Activated T-cell treated with anti-CD3 and anti-CD28 coated beads, Interleukin-2, amount 50 U/mL, for 48 hours (primary cell): ENCODE data around the gene DLG5.

ENCODE experiments used
- DNase-seq, 2 experiments: peaks; one replicate each; pipeline ENCODE4 v3.0.0-alpha.2; 2020

The DLG5 gene, protein sequence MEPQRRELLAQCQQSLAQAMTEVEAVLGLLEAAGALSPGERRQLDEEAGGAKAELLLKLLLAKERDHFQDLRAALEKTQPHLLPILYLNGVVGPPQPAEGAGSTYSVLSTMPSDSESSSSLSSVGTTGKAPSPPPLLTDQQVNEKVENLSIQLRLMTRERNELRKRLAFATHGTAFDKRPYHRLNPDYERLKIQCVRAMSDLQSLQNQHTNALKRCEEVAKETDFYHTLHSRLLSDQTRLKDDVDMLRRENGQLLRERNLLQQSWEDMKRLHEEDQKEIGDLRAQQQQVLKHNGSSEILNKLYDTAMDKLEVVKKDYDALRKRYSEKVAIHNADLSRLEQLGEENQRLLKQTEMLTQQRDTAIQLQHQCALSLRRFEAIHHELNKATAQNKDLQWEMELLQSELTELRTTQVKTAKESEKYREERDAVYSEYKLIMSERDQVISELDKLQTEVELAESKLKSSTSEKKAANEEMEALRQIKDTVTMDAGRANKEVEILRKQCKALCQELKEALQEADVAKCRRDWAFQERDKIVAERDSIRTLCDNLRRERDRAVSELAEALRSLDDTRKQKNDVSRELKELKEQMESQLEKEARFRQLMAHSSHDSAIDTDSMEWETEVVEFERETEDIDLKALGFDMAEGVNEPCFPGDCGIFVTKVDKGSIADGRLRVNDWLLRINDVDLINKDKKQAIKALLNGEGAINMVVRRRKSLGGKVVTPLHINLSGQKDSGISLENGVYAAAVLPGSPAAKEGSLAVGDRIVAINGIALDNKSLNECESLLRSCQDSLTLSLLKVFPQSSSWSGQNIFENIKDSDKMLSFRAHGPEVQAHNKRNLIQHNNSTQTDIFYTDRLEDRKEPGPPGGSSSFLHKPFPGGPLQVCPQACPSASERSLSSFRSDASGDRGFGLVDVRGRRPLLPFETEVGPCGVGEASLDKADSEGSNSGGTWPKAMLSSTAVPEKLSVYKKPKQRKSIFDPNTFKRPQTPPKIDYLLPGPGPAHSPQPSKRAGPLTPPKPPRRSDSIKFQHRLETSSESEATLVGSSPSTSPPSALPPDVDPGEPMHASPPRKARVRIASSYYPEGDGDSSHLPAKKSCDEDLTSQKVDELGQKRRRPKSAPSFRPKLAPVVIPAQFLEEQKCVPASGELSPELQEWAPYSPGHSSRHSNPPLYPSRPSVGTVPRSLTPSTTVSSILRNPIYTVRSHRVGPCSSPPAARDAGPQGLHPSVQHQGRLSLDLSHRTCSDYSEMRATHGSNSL (N-terminal part only)

DNA sequence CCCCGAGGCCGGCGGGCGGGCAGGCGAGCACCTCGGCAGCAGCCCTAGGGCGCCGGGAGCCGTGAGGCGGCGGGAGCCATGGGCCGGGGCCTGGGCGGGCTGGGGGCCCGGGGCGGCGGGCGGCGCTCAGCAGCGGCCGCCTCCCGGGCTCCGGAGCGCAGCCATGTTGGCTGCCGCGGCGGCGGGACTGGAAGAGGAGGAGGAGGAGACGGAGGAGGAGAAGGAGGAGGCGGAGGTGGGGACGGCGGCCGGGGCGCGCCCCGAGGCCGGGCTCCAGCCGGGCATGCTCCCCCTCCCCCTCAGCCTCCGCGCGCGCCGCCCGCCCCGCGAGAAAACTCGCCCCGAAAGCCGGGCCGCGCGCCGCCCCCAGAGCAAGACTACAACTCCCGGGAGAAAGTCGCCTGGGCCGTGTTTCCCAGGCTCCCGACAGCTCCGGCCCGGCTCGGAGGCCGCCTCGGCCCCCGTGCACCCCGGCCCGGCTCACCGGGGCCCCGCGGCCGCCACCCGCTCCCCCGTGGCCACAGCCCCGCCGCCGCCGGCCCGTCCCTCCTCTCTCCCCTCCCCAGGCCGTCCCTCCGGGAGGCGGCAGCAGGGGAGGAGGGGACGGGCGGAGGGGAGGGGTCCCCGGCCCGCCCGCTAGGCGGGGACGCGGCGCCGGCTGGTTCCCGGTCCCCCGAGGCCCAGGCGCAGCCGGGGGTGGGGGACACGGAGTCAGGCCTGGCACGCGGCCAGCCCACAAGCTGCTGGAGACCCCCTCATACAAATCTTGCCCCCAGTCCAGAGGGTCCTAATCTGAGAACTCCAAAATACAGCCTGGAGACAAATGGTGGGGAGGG is at the start of gene DLG5:
TSS of gene DLG5 (minus strand) at position 190 of the 836 bp plus-strand sequence. CDS start 235 bp downstream, outside the sequence.
- peak in 1 of 2 experiments; percentile 24 for DNase-seq

DNA sequence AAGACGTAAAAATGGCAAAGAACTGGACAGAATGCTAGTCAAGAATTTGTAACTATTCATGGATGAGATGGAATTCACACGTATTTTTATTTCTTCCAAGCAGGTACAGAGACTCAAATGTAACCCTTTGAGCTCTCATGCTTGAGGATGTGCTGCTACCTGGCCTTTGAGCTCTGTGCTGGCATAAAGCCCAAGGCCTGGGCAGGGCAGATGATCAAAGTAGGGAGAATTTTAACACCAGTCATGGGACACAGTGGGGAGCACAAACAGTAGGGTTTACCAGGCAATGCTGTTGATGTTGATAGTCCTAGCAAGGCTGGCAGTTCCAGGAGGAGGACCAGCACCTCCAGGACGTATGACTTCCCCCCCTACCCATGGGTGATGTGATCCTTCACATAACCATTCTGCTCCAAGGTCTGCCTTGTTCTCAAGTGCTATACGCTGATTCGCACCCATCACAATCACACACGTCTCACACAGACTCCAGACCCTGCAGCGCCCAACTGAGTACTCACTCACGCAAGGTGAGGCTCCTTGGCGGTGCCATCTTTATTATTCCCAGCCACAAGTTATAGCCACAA is 48.6 kb upstream of the DLG5 start:
- no peak for DNase-seq

DNA sequence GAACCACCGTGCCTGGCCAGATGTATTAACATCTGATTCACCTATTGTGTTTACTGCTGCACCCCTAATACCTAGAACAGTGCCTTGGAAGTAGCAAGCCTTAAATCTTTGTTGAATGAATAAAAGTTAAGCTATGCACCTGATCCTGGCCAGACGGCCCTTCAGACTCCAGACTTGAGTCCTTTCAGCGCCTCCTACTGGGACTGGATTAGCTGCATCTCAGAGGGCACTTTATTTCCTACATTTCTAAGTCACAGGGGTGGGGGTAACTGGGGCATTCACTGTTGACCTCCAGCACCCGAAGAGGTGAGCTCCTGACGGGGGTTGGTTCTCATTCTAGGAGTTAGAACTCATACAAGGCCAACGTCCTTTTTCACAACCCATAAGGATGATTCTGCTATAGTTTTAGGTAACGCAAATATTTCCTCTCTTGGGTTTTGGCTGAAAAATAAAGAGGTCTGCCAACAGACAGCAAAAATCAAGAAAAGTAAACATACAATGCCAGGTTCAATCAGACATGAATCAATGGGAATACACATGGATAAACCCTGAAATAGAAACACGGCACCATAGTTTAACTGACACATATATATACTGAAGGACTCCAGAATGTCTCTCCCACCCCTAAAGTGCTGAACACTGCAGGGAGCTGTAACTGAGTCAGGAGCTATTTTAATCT is 48.0 kb upstream of the DLG5 start:
- DNase-seq, result no peak

DNA sequence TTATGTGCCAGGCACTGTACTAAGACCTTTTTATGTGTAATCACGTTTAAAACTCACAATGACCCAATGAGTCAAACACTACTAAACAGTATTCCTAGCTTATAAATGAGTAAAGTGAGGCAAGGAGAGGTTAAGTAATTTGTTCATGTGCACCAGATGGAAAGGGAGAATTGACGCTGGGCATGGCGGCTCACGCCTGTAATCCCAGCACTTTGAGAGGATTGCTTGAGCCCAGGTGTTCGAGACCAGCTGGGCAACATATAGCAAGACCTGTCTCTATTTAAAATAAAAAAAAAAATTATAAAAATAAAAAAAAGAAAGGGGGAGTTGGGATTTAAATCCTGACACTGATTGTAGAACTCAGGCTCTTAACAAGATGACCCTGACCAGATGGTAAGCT is 46.7 kb upstream of the DLG5 start:
- DNase-seq, result no peak

DNA sequence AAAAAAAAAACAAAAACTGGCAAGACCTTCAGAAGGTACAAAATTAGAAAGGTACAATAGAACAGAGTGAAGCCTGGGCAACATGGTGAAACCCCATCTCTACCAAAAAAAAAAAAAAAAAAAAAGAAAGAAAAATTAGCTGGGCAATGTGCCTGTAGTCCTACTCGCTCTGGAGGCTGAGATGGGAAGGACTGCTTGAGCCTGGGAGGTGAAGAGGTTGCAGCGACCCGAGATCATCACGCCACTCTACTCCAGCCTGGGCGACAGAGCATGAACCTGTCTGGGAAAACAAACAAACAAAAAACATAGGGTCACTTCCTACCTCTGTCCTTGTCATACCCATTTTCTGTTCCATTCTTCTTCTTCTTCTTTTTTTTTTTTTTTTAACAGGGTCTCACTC is 45.6 kb upstream of the DLG5 start:
- DNase-seq, result no peak

DNA sequence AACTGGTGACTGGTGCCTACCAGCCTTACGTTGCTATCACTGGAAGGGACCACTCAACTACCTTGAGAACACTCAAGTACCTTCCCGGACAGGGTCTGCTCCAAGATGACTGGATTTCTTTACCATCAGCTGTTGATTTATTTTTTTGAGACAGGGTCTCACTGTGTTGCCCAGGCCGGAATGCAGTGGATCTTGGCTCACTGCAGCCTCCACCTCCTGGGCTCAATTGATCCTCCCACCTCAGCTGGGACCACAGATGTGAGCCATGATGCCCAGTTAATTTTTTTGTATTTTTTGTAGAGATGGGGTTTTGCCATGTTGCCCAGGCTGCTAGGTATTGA is 45.2 kb upstream of the DLG5 start:
- no peak for DNase-seq

DNA sequence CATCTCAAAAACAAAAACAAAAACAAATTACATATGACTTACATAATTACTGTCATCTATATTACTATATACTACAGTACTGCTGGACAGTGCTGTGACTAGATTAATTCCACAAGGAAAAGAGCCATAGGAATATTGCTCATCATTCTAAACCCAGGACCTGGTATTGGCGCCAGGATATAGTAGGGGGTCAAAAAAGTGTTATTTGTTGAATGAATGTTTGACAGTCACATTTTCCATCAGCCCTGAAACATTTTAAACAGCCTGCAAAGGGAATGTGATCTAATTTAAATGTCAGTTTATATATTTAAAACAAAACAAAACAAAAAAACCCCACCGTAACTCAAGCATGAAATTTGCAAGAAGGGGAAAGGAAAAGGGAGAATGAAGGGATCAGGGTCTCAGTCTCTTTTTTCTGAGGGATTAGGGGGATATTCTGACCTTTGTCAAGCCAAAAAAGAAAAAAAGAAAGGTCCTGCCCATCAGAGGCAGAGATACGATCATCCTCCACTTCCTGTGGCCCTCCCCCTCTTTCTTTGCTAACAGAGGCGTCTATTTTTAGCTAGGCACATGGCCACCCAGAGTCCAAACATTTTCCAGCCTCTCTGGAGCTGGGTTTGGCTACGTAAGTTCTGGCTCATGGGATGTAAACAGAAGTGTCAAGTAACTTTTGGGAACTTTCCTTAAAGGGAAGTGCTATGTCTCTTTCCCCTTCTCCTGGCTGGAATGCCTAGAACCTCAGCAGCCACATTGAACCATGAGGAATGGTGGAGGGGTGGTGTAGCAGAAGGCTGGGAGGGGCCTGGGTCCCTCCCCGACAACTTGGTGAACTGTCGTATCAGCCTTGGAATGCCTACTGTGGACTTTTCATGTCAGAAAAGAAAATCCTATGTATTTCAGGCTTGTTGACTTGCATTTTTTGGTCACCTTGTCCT is 44.6 kb upstream of the DLG5 start:
- no peak for DNase-seq

DNA sequence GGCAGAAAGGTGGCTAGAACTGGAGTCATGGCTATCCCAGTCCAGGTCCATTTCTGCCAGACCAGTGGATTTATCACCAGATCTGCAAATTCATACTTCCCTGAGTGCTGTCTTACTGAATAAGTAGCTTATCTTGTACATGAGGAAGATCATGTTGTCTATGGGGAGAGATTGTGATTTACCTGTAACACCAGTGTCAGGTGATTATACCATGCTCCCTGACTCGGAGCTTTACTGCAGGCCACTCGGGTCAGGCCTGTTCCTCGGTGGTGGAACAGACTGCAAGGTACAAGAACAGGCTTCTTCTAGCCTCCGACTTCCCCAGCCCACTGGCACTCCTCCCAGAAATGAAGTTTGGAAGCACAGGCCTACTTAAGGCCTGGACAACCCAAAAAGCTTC is 42.6 kb upstream of the DLG5 start:
- no peak for DNase-seq

DNA sequence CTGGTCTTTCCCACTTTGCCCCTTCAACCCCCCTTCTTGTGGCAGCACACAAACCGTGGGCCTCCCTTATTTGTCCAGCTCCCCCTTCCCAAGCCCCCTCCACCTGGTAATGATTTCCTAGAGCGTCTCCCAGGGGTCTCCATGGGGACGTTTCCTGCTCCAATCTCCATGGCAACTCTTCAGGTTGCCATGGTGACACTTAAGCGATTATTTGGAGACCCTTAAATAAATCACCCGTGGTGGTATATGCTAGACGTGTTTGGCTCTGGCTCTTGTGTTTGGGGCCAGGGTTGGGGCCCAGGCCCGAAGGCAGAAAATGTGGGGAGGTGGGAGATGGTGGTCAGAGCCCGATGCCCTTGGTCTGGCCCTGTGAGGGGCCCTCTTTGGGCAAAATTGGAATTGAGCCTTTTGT is 41.1 kb upstream of the DLG5 start:
- DNase-seq, result no peak

DNA sequence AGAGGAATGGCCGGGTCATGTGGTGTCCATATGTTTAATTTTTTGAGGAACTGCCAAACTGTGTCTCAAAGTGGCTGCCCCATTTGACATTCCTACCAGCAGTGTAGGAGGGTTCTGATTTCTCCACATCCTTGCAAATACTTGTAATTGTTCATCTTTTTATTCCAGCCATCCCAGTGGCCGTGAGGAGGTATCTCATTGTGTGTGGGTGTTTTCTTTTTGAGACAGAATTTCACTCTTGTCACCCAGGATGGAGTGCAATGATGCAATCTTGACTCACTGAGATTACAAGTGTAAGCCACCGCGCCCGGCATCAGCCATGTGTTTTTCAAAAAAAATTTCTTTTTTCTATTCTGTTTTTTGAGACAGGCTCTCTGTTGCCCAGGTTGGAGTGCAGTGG is 38.7 kb upstream of the DLG5 start:
- DNase-seq, result peak in 1 of 2 experiments; percentile 33

DNA sequence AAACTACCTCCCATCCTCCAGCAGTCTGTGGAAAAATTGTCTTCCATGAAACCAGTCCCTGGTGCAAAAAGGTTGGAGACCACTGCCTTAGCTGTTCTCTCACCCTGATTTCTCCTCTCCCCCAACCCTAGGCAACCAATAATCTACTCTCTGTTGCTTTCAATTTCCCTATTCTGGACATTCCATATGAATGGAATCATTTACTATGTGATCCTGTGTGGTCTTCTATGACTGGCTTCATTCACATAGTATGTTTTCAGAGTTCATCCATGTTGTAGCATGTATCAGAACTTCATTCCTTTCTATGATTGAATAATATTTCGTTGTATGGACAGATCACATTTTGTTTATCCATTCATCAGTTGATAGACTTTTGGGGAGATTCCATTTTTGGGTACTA is 38.3 kb upstream of the DLG5 start:
- DNase-seq, result no peak

DNA sequence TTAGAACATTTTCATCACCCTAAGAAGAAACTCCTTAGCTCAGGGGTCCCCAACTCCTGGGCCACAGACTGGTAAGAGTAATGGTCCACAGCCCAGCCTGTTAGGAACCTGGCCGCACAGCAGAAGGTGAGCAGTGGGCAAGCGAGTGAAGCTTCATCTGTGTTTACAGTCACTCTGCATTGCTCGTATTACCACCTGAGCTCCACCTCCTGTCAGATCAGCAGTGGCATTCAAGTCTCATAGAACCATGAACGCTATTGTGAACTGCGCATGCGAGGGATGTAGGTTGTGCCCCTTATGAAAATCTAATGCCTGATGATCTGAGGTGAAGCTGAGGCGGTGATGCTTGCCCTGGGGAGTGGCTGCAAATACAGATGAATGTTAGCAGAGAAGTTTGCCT is 37.3 kb upstream of the DLG5 start:
- DNase-seq, result no peak

DNA sequence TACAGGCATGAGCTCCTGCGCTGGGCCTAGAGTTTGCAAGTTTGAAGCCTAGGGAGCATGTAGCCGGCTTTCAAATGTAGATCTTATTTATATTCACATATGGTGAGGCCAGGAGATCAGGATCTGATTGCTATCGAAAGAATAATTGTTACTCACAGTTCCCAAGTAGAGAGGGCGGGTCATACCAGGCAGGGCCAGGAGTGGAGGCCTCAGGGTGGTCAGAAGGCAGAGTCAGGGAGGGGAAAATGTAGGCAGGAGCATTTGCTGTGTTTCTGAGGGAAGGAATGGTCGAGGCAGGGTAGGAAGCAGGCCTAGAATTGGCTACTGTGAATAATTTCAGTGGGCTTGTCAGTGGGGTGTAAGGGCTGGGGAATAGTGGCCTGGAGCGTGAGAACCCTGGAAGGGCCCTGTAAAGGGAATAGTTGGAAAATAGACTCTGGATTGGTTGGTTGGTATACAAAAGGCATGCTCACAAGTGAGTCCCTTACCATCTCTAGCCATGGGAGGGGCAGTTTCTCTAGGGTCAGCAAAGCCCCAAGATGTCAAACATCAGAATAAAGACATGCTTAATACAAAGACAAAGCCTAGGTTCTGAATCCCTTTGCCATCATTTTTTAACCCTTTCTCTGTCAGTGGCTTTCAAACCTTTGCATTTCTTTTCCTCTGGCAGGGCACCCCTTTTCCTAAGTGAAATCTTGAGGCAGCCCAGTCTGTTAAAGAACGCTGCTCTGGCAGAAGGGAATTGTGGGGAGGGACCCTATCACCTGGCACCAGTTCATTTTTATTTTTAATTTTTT is 36.0 kb upstream of the DLG5 start:
- no peak for DNase-seq

DNA sequence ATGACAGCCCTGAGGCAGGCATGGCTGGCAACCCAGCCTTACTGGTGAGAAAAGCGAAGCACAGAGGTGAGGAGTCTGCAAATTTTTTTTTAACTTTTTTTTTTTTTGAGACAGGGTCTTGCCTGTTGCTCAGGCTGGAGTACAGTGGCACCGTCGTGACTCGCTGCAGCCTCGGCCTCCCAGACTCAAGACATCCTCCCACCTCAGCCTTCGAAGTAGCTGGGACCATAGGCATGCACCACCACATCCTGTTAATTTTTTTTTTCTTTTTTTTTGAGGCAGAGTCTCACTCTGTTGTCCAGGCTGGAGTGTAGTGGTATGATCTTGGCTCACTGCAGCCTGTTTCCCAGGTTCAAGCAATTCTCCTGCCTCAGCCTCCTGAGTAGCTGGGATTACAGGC is 35.1 kb upstream of the DLG5 start:
- DNase-seq, result no peak

DNA sequence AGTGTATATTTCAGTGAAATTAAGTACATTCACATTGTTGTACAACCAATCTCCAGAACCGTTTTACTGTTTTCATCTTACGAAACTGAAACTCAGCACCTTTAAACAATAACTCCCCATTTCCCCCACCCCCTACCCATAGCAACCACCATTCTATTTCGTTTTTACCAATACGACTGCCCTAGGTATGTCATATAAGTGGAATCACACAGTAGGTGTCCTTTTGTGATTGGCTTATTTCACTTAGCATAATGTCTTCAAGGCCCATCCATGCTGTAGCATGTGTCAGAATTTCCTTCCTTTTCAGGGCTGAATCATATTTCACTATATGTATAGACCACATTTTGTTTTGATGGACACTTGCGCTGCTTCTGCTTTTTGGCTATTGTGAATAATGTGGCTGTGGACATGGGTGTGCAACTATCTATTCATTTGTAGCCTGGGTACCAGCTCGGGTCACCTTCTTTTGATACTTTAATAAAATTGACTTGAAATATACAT is 34.3 kb upstream of the DLG5 start:
- no peak for DNase-seq

DNA sequence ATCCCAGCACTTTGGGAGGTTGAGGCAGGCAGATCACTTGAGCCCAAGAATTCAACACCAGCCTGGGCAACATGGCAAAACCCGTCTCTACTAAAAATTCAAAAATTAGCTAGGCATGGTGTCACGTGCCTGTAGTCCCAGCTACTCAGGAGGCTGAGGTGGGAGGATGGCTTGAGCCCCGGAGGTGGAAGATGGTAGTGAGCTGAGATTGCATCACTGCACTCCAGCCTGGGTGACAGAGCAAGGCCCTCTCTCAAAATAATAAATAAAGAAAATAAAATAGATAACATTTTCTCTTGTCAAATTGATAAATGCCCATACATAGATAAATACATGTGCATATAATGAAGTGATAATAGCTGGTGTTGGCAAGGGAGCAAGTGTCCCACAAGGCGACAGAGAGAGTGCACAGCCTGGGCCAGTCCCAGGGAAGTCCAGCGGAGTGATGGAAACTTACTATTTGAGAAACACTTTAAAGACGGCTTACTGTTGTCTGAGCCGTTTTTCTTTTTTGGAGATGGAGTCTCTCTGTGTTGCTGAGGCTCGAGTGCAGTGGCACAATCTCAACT is 33.4 kb upstream of the DLG5 start:
- no peak for DNase-seq

DNA sequence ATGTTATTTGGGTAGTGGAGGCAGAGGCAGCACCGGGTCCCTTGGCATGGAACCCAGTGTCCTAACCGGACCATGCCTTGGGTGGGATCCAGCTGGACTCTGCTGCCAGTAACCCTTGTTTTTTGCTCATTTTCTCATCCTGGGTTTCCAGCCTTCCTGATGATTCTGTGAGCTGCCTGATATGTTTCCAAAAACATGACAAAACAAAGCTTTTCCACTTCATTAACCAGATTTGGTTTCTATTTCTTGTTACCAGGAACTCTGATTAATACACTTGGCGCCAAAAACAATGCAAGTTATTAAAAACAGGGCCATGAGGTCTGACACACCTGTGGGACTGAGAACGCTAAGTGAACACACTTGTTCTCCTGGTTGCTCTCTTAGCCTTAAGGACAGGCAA is 32.8 kb upstream of the DLG5 start:
- no peak for DNase-seq

DNA sequence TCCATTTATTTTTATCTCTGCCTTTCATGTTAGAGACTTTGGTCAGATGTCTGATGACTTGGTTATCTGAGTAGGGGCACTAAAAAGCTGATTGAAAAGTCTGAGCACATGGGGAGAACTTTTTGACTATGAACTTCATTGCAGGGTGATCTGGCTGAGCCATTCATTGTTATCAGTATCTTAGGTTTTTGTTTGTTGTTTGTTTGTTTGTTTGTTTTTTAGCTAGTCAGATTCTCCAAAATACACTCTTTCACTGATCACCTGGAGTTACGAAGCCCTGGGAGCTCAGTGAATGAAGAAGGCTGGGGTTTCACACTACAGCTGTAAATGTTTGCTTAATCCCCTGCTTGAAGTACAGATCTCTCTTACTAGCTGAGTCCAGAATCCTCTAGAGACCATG is 28.6 kb upstream of the DLG5 start:
- no peak for DNase-seq

DNA sequence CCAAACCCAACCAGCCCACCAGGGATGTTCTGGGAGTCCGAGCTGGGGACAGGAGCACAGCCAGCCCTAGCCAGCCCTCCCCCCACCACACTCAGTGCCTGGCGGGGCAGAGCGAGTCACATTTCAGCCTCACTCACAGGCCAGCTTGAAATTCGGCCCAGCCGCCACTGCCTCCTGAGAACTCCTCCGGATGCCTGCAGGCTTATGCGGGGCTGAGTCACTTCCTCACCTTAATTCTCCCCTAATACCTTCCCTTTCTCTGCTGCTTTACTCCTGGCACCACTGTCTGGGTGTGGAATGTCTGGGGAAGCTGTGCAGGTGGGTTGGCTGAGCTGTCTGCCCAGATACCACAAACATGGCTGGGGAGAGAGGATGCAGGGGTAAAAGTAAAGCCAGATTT is 22.6 kb upstream of the DLG5 start:
- DNase-seq, result no peak
